Measurements from ENCODE around the gene SMTNL1. TPM values are rescaled to one million over a fixed set of nuclear protein-coding genes. Genes with fewer than 3 reads are reported as not detected.

Gene SMTNL1
- total and polyA plus RNA-seq, 4 donors: not detected

- intact Hi-C loops (cut with DNase I): no loop called here
- ATAC-seq (ENCODE audit: low FRiP score) (no peak), DNase-seq (no peak)
- Histone ChIP-seq H3K4me3 (ENCODE audit: low read length in 2 of 2) (no peak overlapping the region), H3K36me3 (ENCODE audit: control insufficient read depth in 1 of 2, insufficient read depth in 2 of 2, low read length in 1 of 2) (no peaks in the 10 kb centered on the region), H3K27ac (ENCODE audit: low read depth in 1 of 2, low read length in 2 of 2) (no peak overlapping the region), H3K27me3 (ENCODE audit: control insufficient read depth in 1 of 2, insufficient read depth in 2 of 2, low read length in 1 of 2) (no peaks in the 10 kb centered on the region), H3K9me3 (ENCODE audit: control insufficient read depth, low read length) (no peaks in the 10 kb centered on the region), H3K4me1 (ENCODE audit: control insufficient read depth in 1 of 2, insufficient read depth in 2 of 2, low read length in 2 of 2) (no peaks in the 10 kb centered on the region)
Measured at GRCh38 chr11:57502870-57503269, 34.5 kb upstream of the SMTNL1 start.

- 76 to 93% methylated on average over 4 of the region's 4 CpGs for WGBS, 2 donors
- DNase-seq: no peak
- Histone ChIP-seq H3K4me1 (ENCODE audit: control insufficient read depth in 1 of 2, insufficient read depth in 2 of 2, low read length in 2 of 2) (no peaks in the 10 kb centered on the region), H3K27me3 (ENCODE audit: control insufficient read depth in 1 of 2, insufficient read depth in 2 of 2, low read length in 1 of 2) (no peaks in the 10 kb centered on the region), H3K36me3 (ENCODE audit: control insufficient read depth in 1 of 2, insufficient read depth in 2 of 2, low read length in 1 of 2) (no peaks in the 10 kb centered on the region), H3K27ac (ENCODE audit: low read depth in 1 of 2, low read length in 2 of 2) (no peak overlapping the region), H3K4me3 (ENCODE audit: low read length in 2 of 2) (no peak overlapping the region), H3K9me3 (ENCODE audit: control insufficient read depth, low read length) (no peaks in the 10 kb centered on the region)
- intact Hi-C loops (cut with DNase I): no loop called here
- ATAC-seq (ENCODE audit: low FRiP score): no peak
Measured at GRCh38 chr11:57504511-57504910, 32.9 kb upstream of the SMTNL1 start.

- intact Hi-C loops (cut with DNase I): no loop called here
- no peaks in the 10 kb centered on the region for H3K27me3 ChIP-seq (ENCODE audit: control insufficient read depth in 1 of 2, insufficient read depth in 2 of 2, low read length in 1 of 2)
- H3K4me3 ChIP-seq (ENCODE audit: low read length in 2 of 2): no peak overlapping the region
- no peaks in the 10 kb centered on the region for H3K36me3 ChIP-seq (ENCODE audit: control insufficient read depth in 1 of 2, insufficient read depth in 2 of 2, low read length in 1 of 2)
- WGBS, 2 donors: 97 to 100% methylated on average over 1 of the region's 1 CpG
- DNase-seq (no peak), ATAC-seq (ENCODE audit: low FRiP score) (no peak)
- H3K9me3 ChIP-seq (ENCODE audit: control insufficient read depth, low read length): no peaks in the 10 kb centered on the region
- H3K27ac ChIP-seq (ENCODE audit: low read depth in 1 of 2, low read length in 2 of 2): no peak overlapping the region
- no peaks in the 10 kb centered on the region for H3K4me1 ChIP-seq (ENCODE audit: control insufficient read depth in 1 of 2, insufficient read depth in 2 of 2, low read length in 2 of 2)
Measured at GRCh38 chr11:57506522-57506921, 30.9 kb upstream of the SMTNL1 start.

GRCh38 chr11:57508341-57509170, 28.8 kb upstream of the SMTNL1 start:
- DNase-seq: peak in 1 of 2 donors; percentile 3
- Histone ChIP-seq H3K4me3 (ENCODE audit: low read length in 2 of 2) (no peak overlapping the region), H3K9me3 (ENCODE audit: control insufficient read depth, low read length) (no peaks in the 10 kb centered on the region), H3K27ac (ENCODE audit: low read depth in 1 of 2, low read length in 2 of 2) (no peak overlapping the region), H3K36me3 (ENCODE audit: control insufficient read depth in 1 of 2, insufficient read depth in 2 of 2, low read length in 1 of 2) (no peaks in the 10 kb centered on the region), H3K4me1 (ENCODE audit: control insufficient read depth in 1 of 2, insufficient read depth in 2 of 2, low read length in 2 of 2) (no peaks in the 10 kb centered on the region), H3K27me3 (ENCODE audit: control insufficient read depth in 1 of 2, insufficient read depth in 2 of 2, low read length in 1 of 2) (no peaks in the 10 kb centered on the region)
- no peak for ATAC-seq (ENCODE audit: low FRiP score)
- 84 to 86% methylated on average over 7 of the region's 7 CpGs for WGBS, 2 donors
- intact Hi-C loops (cut with DNase I): no loop called here

GRCh38 chr11:57511741-57512430, 25.5 kb upstream of the SMTNL1 start:
- H3K9me3 ChIP-seq (ENCODE audit: control insufficient read depth, low read length): no peaks in the 10 kb centered on the region

GRCh38 chr11:57512646-57513451, 24.5 kb upstream of the SMTNL1 start:
- Histone ChIP-seq H3K9me3 (ENCODE audit: control insufficient read depth, low read length) (no peaks in the 10 kb centered on the region), H3K27me3 (ENCODE audit: control insufficient read depth in 1 of 2, insufficient read depth in 2 of 2, low read length in 1 of 2) (no peaks in the 10 kb centered on the region), H3K36me3 (ENCODE audit: control insufficient read depth in 1 of 2, insufficient read depth in 2 of 2, low read length in 1 of 2) (no peaks in the 10 kb centered on the region), H3K4me1 (ENCODE audit: control insufficient read depth in 1 of 2, insufficient read depth in 2 of 2, low read length in 2 of 2) (no peaks in the 10 kb centered on the region), H3K27ac (ENCODE audit: low read depth in 1 of 2, low read length in 2 of 2) (no peak overlapping the region), H3K4me3 (ENCODE audit: low read length in 2 of 2) (no peak overlapping the region)
- intact Hi-C loops (cut with DNase I): no loop called here
- ATAC-seq (ENCODE audit: low FRiP score) (no peak), DNase-seq (peak in 1 of 2 donors; percentile 31)
- 87 to 88% methylated on average over 12 of the region's 12 CpGs for WGBS, 2 donors

More at GRCh38 chr11:57511741-57512430, 25.5 kb upstream of the SMTNL1 start:
- Histone ChIP-seq H3K4me1 (ENCODE audit: control insufficient read depth in 1 of 2, insufficient read depth in 2 of 2, low read length in 2 of 2) (no peaks in the 10 kb centered on the region), H3K27ac (ENCODE audit: low read depth in 1 of 2, low read length in 2 of 2) (no peak overlapping the region), H3K36me3 (ENCODE audit: control insufficient read depth in 1 of 2, insufficient read depth in 2 of 2, low read length in 1 of 2) (no peaks in the 10 kb centered on the region), H3K27me3 (ENCODE audit: control insufficient read depth in 1 of 2, insufficient read depth in 2 of 2, low read length in 1 of 2) (no peaks in the 10 kb centered on the region), H3K4me3 (ENCODE audit: low read length in 2 of 2) (no peak overlapping the region)
- DNase-seq: no peak
- ATAC-seq (ENCODE audit: low FRiP score): no peak
- intact Hi-C loops (cut with DNase I): no loop called here
- 91 to 93% methylated on average over 6 of the region's 6 CpGs for WGBS, 2 donors

- no peaks in the 10 kb centered on the region for H3K9me3 ChIP-seq (ENCODE audit: control insufficient read depth, low read length)
- no peaks in the 10 kb centered on the region for H3K36me3 ChIP-seq (ENCODE audit: control insufficient read depth in 1 of 2, insufficient read depth in 2 of 2, low read length in 1 of 2)
- intact Hi-C loops (cut with DNase I): no loop called here
- ATAC-seq (ENCODE audit: low FRiP score) (no peak), DNase-seq (no peak)
- H3K4me1 ChIP-seq (ENCODE audit: control insufficient read depth in 1 of 2, insufficient read depth in 2 of 2, low read length in 2 of 2): no peaks in the 10 kb centered on the region
- WGBS, 2 donors: 18 to 30% methylated on average over 1 of the region's 1 CpG
- H3K27ac ChIP-seq (ENCODE audit: low read depth in 1 of 2, low read length in 2 of 2): no peak overlapping the region
- no peak overlapping the region for H3K4me3 ChIP-seq (ENCODE audit: low read length in 2 of 2)
- H3K27me3 ChIP-seq (ENCODE audit: control insufficient read depth in 1 of 2, insufficient read depth in 2 of 2, low read length in 1 of 2): no peaks in the 10 kb centered on the region
Measured at GRCh38 chr11:57513452-57513795, 24.0 kb upstream of the SMTNL1 start.

- peak; percentile 67 for ATAC-seq (ENCODE audit: low FRiP score)
- 7 to 8% methylated on average over 29 to 35 of the region's 35 CpGs for WGBS, 2 donors
- Histone ChIP-seq H3K4me1 (ENCODE audit: control insufficient read depth in 1 of 2, insufficient read depth in 2 of 2, low read length in 2 of 2) (no peaks in the 10 kb centered on the region), H3K9me3 (ENCODE audit: control insufficient read depth, low read length) (no peaks in the 10 kb centered on the region), H3K36me3 (ENCODE audit: control insufficient read depth in 1 of 2, insufficient read depth in 2 of 2, low read length in 1 of 2) (no peaks in the 10 kb centered on the region), H3K27ac (ENCODE audit: low read depth in 1 of 2, low read length in 2 of 2) (peak overlapping the region in 1 of 2 donors; percentile 3), H3K4me3 (ENCODE audit: low read length in 2 of 2) (peak overlapping the region; percentile 68 to 73), H3K27me3 (ENCODE audit: control insufficient read depth in 1 of 2, insufficient read depth in 2 of 2, low read length in 1 of 2) (no peaks in the 10 kb centered on the region)
- DNase-seq: peak; percentile 74 to 84
- intact Hi-C loops (cut with DNase I): no loop called here
Measured at GRCh38 chr11:57513911-57514537, 23.4 kb upstream of the SMTNL1 start.

Measured in aorta (tissue), 5 donors.